ENCODE results near the gene GPHN. TPM values are rescaled to one million over a fixed set of nuclear protein-coding genes. Genes with fewer than 3 reads are reported as not detected.

Gene GPHN
- total RNA-seq, 1 experiment from 2014 or later = 18.1 TPM

DNA sequence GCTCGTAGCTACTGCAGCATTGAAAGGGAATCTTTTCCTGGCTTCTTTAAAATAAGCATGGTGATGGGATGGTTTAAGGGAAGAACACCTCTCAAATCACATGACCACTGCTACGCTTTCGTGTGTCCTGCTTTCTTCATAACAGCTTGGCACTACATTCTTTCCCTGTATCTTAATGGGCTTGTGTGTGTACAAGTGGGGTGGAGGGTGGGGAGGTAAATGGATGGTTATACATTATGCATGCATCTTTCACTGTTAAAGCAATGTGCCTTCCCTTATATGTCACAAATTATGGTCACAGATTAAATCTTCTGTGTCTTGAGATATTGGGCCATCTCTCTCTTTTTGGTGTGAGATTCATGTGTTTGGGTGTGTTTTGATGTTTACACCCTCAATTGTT, 511.8 kb downstream of the GPHN start:
- no peak overlapping the region for H3K4me3 Mint-ChIP-seq
- H3K27me3 Mint-ChIP-seq (ENCODE audit: low read depth) = no peaks in the 10 kb centered on the region
- ChIA-PET POLR2A (no interaction called here), CTCF (no interaction called here)
- no peaks in the 10 kb centered on the region for H3K4me1 Mint-ChIP-seq
- peaks cover 8% of the 10 kb centered on the region for H3K9me3 Mint-ChIP-seq
- H3K36me3 Mint-ChIP-seq = peaks cover 8% of the 10 kb centered on the region
- DNase-seq (ENCODE audit: low spot score) (no peak), ATAC-seq (no peak)
- no peak overlapping the region for H3K27ac Mint-ChIP-seq
- TF ChIP-seq, protein P1, sequence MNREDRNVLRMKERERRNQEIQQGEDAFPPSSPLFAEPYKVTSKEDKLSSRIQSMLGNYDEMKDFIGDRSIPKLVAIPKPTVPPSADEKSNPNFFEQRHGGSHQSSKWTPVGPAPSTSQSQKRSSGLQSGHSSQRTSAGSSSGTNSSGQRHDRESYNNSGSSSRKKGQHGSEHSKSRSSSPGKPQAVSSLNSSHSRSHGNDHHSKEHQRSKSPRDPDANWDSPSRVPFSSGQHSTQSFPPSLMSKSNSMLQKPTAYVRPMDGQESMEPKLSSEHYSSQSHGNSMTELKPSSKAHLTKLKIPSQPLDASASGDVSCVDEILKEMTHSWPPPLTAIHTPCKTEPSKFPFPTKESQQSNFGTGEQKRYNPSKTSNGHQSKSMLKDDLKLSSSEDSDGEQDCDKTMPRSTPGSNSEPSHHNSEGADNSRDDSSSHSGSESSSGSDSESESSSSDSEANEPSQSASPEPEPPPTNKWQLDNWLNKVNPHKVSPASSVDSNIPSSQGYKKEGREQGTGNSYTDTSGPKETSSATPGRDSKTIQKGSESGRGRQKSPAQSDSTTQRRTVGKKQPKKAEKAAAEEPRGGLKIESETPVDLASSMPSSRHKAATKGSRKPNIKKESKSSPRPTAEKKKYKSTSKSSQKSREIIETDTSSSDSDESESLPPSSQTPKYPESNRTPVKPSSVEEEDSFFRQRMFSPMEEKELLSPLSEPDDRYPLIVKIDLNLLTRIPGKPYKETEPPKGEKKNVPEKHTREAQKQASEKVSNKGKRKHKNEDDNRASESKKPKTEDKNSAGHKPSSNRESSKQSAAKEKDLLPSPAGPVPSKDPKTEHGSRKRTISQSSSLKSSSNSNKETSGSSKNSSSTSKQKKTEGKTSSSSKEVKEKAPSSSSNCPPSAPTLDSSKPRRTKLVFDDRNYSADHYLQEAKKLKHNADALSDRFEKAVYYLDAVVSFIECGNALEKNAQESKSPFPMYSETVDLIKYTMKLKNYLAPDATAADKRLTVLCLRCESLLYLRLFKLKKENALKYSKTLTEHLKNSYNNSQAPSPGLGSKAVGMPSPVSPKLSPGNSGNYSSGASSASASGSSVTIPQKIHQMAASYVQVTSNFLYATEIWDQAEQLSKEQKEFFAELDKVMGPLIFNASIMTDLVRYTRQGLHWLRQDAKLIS (CRISPR knock-in tag; IDR thresholded peaks at IDR 0.05; ENCODE audit: borderline replicate concordance) = no peak
- TF ChIP-seq, protein P2, sequence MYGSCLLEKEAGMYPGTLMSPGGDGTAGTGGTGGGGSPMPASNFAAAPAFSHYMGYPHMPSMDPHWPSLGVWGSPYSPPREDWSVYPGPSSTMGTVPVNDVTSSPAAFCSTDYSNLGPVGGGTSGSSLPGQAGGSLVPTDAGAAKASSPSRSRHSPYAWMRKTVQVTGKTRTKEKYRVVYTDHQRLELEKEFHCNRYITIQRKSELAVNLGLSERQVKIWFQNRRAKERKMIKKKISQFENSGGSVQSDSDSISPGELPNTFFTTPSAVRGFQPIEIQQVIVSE (CRISPR knock-in tag; IDR thresholded peaks at IDR 0.05; ENCODE audit: borderline replicate concordance) = no peak
- no peak for TF ChIP-seq NFE2L1 (CRISPR knock-in tag; IDR thresholded peaks at IDR 0.05)
- no peak for TF ChIP-seq ZNF219 (CRISPR knock-in tag; IDR thresholded peaks at IDR 0.05; ENCODE audit: borderline replicate concordance)
- TF ChIP-seq, protein P3, sequence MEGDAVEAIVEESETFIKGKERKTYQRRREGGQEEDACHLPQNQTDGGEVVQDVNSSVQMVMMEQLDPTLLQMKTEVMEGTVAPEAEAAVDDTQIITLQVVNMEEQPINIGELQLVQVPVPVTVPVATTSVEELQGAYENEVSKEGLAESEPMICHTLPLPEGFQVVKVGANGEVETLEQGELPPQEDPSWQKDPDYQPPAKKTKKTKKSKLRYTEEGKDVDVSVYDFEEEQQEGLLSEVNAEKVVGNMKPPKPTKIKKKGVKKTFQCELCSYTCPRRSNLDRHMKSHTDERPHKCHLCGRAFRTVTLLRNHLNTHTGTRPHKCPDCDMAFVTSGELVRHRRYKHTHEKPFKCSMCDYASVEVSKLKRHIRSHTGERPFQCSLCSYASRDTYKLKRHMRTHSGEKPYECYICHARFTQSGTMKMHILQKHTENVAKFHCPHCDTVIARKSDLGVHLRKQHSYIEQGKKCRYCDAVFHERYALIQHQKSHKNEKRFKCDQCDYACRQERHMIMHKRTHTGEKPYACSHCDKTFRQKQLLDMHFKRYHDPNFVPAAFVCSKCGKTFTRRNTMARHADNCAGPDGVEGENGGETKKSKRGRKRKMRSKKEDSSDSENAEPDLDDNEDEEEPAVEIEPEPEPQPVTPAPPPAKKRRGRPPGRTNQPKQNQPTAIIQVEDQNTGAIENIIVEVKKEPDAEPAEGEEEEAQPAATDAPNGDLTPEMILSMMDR (IDR thresholded peaks at IDR 0.05) = no peak
- no peak for TF ChIP-seq ZNF671 (CRISPR knock-in tag; IDR thresholded peaks at IDR 0.05)
- no peak for TF ChIP-seq RELA (CRISPR knock-in tag; IDR thresholded peaks at IDR 0.05; ENCODE audit: borderline replicate concordance)
- TF ChIP-seq, protein P4, sequence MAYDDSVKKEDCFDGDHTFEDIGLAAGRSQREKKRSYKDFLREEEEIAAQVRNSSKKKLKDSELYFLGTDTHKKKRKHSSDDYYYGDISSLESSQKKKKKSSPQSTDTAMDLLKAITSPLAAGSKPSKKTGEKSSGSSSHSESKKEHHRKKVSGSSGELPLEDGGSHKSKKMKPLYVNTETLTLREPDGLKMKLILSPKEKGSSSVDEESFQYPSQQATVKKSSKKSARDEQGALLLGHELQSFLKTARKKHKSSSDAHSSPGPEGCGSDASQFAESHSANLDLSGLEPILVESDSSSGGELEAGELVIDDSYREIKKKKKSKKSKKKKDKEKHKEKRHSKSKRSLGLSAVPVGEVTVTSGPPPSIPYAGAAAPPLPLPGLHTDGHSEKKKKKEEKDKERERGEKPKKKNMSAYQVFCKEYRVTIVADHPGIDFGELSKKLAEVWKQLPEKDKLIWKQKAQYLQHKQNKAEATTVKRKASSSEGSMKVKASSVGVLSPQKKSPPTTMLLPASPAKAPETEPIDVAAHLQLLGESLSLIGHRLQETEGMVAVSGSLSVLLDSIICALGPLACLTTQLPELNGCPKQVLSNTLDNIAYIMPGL (CRISPR knock-in tag; IDR thresholded peaks at IDR 0.05) = no peak
- TF ChIP-seq, protein P5, sequence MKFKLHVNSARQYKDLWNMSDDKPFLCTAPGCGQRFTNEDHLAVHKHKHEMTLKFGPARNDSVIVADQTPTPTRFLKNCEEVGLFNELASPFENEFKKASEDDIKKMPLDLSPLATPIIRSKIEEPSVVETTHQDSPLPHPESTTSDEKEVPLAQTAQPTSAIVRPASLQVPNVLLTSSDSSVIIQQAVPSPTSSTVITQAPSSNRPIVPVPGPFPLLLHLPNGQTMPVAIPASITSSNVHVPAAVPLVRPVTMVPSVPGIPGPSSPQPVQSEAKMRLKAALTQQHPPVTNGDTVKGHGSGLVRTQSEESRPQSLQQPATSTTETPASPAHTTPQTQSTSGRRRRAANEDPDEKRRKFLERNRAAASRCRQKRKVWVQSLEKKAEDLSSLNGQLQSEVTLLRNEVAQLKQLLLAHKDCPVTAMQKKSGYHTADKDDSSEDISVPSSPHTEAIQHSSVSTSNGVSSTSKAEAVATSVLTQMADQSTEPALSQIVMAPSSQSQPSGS (CRISPR knock-in tag; IDR thresholded peaks at IDR 0.05; ENCODE audit: borderline replicate concordance, low read depth) = no peak
- no peak for TF ChIP-seq JAZF1 (CRISPR knock-in tag; IDR thresholded peaks at IDR 0.05)
- TF ChIP-seq EMX1 (CRISPR knock-in tag; IDR thresholded peaks at IDR 0.05) = no peak
- no peak for TF ChIP-seq PRRX2 (CRISPR knock-in tag; IDR thresholded peaks at IDR 0.05)
- TF ChIP-seq, protein P6, sequence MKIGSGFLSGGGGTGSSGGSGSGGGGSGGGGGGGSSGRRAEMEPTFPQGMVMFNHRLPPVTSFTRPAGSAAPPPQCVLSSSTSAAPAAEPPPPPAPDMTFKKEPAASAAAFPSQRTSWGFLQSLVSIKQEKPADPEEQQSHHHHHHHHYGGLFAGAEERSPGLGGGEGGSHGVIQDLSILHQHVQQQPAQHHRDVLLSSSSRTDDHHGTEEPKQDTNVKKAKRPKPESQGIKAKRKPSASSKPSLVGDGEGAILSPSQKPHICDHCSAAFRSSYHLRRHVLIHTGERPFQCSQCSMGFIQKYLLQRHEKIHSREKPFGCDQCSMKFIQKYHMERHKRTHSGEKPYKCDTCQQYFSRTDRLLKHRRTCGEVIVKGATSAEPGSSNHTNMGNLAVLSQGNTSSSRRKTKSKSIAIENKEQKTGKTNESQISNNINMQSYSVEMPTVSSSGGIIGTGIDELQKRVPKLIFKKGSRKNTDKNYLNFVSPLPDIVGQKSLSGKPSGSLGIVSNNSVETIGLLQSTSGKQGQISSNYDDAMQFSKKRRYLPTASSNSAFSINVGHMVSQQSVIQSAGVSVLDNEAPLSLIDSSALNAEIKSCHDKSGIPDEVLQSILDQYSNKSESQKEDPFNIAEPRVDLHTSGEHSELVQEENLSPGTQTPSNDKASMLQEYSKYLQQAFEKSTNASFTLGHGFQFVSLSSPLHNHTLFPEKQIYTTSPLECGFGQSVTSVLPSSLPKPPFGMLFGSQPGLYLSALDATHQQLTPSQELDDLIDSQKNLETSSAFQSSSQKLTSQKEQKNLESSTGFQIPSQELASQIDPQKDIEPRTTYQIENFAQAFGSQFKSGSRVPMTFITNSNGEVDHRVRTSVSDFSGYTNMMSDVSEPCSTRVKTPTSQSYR (CRISPR knock-in tag; IDR thresholded peaks at IDR 0.05) = no peak
- TF ChIP-seq NFYB (CRISPR knock-in tag; conservative IDR thresholded peaks at IDR 0.05; ENCODE audit: low read depth) = no peak
- TF ChIP-seq ETV6 (CRISPR knock-in tag; IDR thresholded peaks at IDR 0.05) = no peak
- TF ChIP-seq, protein P7, sequence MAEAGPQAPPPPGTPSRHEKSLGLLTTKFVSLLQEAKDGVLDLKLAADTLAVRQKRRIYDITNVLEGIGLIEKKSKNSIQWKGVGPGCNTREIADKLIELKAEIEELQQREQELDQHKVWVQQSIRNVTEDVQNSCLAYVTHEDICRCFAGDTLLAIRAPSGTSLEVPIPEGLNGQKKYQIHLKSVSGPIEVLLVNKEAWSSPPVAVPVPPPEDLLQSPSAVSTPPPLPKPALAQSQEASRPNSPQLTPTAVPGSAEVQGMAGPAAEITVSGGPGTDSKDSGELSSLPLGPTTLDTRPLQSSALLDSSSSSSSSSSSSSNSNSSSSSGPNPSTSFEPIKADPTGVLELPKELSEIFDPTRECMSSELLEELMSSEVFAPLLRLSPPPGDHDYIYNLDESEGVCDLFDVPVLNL (CRISPR knock-in tag; IDR thresholded peaks at IDR 0.05; ENCODE audit: borderline replicate concordance, low read depth) = no peak
- no peak for TF ChIP-seq ZNF396 (CRISPR knock-in tag; IDR thresholded peaks at IDR 0.05; ENCODE audit: borderline replicate concordance)
- TF ChIP-seq CREB1 (CRISPR knock-in tag; IDR thresholded peaks at IDR 0.05) = no peak
- TF ChIP-seq FOXJ3 (CRISPR knock-in tag; IDR thresholded peaks at IDR 0.05; ENCODE audit: borderline replicate concordance) = no peak
- TF ChIP-seq SP1 (CRISPR knock-in tag; conservative IDR thresholded peaks at IDR 0.05) = no peak
